Superior temporal gyrus (tissue), 1 donor: ENCODE data around the gene HOXB1.
"Not testable (repeated sequence)": the region's sequence is repeated elsewhere in the genome, so short reads cannot be mapped to it uniquely, and the experiment has no call there.

ENCODE experiments used
- DNase-seq: peaks from one replicate; pipeline ENCODE4 v3.0.0-alpha.2; 2016; ENCODE audit errors: extremely low spot score

HOXB1 gene

DNA sequence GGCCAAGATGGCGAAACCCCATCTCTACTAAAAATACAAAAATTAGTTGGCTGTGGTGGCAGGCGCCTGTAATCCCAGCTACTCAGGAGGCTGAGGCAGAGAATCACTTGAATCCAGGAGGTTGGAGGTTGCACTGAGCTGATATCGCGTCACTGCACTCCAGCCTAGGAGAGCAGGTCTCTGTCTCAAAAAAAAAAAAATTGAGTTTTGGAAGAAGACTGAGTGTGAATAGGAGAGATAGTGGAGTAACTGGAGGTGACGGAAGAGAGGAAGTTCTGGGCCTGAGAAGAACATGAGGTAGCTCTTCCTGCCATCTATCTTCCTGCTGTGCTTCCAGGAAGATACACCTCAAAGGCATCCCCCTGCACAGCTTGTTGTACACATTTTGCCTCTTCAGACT lies 11.4 kb downstream of the HOXB1 start:
- no peak for DNase-seq

GRCh38 chr17:48517478-48517877 lies 13.3 kb downstream of the HOXB1 start:
- no peak for DNase-seq

DNA sequence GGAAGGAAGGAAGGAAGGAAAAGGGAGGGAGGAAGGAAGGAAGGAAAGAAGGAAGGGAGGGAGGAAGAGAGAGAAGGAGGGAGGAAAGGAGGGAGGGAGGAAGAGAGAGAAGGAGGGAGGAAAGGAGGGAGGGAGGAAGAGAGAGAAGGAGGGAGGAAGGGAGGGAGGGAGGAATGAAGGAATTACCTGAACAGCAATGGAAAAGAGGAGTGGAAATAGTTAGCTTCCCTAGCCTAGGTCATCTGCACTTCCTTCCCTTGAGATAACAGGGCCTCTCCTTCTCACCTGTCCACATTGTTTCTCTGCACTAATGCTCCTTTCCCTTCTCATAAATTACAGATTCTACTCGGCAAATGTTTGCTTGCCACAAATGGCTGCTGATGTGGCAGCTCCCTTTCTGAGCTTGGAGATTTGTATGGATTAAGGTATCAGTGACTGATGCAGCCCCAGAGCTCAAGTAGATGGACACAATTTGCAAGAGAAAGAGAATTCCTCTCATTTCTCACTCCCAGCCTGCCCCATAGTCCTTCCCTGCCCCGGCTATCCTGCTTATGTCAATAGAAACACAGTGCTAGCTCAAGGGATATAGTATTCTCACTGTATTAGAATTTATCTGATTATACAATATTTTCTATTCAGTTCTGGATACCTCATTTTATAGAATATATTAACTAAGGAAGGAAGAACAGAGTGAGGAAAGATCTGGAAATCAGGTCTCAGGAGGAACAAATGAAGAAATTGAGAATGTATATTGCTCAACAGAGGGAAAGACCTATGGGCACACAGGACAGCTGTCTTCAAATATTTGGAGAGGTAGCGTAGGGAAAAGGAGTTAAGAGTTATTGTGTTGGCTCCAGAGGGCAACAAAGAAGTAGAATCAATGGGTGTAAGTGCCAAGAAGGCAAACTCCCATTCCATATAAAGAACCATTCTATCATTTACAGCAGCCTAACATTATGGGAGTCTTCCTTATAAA lies 14.6 kb downstream of the HOXB1 start:
- DNase-seq: no peak

- DNase-seq: no peak
These were observed 16.3 kb downstream of the HOXB1 start for GRCh38 chr17:48514477-48514876.

DNA sequence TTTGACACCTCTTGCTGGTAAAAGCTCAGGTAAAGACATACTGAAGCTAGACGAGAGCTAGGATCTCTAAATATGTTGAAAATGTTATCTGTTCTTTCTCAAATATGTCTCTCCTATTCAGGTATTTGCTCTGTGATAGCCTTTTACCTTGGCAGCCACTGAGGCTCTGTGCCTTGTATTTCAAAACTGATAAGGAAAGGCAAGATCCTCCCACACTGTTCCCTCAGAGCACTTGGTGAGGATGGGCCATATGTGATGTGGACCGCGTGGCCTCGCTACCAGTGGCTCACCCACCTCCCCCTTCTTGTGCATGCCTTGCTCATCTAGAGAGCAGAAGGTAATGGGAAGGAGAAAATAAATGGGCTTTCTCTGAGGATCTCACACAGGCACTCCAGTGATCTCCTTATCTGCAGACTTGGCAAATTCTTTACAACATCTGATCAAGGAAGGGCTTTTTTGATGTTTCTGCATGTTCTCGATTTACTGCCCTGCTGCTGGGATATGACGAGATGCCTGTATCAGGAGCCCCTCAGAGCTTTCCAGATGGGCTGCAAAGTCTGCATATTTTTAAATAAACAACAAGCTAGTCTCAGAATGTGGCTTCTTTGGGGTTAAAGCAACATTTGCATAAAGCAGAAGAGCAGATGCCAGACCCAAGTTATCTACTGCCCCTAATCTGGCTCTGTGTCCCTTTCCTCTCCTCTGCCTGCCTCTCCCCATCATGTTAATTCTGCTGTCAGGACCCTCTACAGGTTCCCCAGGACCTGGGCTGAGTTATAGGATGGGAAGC lies 16.9 kb downstream of the HOXB1 start:
- DNase-seq: no peak

DNA sequence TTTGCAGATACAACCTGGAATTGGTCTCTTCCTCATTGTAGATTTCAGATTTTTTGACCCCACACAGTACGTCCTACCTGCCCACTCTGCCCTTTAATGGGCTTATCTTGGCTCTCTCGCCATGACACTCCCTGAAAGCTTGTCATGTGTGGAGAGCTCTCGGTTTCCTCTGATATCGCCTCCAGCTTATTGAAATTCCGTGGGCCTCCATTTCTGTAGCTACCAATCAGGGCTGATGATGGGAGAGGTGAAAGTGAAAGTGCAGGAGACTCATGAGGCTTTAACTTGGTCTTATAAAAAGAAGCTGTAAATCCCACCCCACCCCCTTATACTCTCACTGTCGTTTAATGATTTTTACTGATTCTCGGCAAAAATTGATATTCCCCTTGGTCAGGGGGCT lies 17.7 kb downstream of the HOXB1 start:
- DNase-seq: no peak

- no peak for DNase-seq
These were observed 19.8 kb downstream of the HOXB1 start for GRCh38 chr17:48510761-48511604.

DNA sequence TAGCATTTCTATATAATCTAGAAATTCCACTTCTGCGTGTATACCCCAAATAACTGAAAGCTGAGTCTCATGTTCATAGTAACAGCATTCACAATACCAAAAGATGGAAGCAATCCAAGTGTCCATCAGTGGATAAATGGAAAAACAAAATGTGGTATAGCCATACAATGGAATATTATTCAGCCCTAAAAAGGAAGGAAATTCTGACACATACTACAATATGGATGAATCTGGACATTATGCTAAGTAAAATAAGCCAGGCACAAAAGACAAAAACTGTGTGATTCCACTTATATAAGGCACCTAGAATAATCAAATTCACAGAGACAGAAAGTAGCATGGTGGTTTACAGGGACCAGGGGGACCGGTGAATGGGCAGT lies 20.4 kb downstream of the HOXB1 start:
- DNase-seq: no peak

GRCh38 chr17:48509708-48510107 lies 21.1 kb downstream of the HOXB1 start:
- not testable (repeated sequence) for DNase-seq

- no peak for DNase-seq
These were observed 24.6 kb downstream of the HOXB1 start for GRCh38 chr17:48506246-48506645.

DNA sequence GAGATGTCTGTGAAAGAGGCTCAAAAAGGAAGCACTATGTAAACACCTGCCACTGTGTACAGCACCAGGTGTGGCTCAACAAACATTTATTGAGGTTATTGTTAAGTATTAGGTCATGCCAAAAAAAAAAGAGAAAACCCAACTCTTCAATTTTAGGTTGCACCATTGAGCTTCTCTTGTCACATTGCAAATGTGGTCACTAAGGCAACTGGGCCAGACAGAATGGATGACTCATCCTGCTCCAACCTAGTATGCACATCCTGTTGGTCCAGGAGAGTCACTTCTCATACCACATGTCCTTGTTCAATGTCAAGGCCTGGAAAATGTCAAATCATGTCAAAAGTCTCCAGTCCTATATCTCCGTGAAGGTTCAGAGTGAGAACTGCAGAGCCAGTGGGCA lies 25.0 kb downstream of the HOXB1 start:
- DNase-seq: no peak

GRCh38 chr17:48504953-48505352 lies 25.9 kb downstream of the HOXB1 start:
- no peak for DNase-seq

DNA sequence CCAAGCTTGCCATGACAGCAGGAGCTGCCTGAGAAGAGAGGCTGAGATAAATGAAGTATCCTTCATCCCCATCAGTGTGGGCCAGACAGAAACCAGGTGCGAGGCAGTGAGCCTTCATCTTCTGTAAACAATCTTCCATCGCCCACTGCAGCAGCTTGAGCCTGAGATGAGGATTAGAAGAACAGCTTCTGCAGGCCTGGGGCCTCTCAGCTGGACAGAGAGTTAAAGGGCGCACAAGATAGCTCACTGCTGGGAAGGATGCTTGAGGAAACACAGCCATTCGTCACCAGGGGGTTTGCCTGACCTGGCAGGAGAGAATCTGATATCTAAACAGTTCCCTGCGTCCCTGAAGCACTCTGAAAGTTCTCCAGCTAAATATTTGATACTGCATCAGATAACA lies 27.1 kb downstream of the HOXB1 start:
- no peak for DNase-seq

GRCh38 chr17:48502901-48503300 lies 27.9 kb downstream of the HOXB1 start:
- DNase-seq: no peak

DNA sequence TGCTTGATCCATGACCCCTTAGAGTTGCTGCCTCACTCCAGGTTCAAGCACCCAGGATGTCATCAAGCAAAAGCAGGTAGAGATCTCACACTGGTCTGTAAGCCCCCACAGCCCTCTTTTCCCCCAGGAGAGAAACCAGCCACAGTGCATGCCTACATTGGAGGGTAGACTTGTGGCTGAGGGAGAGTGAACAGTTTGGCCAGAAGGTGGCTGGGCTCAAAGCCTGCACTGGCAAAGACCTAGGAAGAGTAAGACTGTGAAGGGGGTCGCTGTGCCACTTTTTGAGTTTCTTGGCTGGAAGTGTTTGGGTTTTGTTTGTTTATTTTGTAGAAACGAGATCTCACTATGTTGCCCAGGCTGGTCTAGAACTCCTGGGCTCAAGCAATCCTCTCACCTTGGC lies 28.5 kb downstream of the HOXB1 start:
- DNase-seq: no peak

- no peak for DNase-seq
These were observed 30.1 kb downstream of the HOXB1 start for GRCh38 chr17:48500435-48501426.

DNA sequence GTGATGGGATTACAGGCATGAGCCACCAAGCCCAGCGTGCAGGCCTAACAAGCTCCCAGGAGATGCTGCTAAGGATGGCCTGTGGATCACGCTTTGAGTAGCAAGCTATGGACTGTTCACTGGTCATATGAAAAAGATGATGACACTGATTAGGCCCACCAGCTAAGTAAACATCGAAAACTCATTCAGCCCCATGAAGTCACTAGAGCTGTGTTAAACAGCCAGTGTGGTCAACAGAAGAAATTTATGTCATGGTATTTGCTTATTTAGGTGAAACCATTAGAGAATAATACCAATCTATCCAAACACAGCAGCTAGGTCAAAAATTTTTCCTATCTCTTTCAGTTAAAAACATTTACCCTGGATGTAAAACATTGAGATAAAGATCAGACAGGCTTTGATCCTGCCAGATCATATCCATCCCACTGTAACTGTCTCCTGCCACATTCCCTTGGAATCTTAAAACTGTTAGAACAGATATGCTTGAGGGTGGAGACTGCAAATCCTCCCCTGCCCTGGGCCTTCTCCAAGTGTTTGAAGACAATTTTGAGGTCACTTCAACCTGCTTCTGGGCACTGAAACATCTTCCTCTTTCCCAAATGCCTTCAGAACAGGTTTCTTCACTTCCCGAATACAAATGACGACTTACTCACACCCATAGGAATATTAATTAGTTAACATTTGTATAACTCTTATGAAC lies 30.9 kb downstream of the HOXB1 start:
- no peak for DNase-seq

- DNase-seq: no peak
These were observed 31.6 kb downstream of the HOXB1 start for GRCh38 chr17:48499248-48499647.

DNA sequence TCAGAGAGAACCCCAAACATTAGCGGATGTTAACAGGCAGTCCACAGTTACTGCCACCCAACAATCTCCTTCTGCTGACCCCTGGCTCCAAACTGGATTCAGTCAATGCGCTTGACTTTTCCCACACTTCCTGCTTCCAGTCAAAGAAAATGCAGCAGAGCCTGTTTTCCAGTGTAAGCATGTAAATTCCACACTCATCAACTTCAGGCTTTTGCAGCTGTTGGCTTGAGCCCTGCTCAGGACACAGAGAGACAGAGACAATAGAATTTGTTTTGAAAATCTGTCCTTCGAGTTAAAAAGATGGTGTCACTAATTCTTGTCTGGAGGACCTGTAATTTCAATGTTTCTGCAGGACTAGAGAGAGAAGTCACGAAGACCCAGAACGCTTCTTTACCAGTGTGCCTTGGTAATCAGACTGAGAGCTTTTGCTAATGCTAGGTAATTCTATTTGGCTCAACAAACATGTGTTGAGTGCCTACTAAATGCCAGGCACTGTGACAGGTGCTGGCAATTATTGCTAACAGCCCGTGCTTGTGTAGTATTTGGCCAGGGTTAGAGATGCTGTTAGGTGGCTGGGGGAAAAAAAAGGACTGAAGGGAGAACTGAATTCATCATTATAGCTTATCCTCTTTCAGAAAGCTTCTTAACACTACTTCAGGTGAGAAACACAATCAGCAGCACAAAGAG lies 32.5 kb downstream of the HOXB1 start:
- DNase-seq: no peak

DNA sequence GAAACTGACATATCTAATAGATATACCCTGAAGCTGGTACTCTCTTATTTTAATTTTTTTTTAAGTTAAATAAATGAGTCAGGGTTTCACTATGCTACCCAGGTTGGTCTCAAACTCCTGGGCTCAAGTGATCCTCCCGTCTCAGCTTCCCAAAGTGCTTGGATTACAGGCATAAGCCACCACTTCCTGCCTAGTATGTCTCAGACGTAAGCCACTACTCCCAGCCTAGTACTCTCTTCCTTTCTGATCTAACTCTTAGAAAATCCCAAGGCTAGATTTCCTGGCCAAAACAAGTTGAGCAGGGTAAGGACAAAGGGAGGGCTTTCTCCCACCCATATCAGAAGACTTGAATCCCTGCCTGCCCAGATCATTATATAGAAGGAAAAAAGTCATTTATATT lies 33.7 kb downstream of the HOXB1 start:
- no peak for DNase-seq
